Panc1 (cell line): ENCODE measurements around the gene KLHDC10. TPM values are rescaled to one million over a fixed set of nuclear protein-coding genes. Genes with fewer than 3 reads are reported as not detected.

Experiments used
- ATAC-seq: fragments of 200-7000 bp; cut with Tn5 transposase; 2 replicates; pipeline ENCODE4 v1.9.1; 2020; ENCODE audit warnings: mild to moderate bottlenecking, moderate library complexity
- BruUV-seq: library from RNA; stranded (reverse); fragments of 400-500 nt; replicated peaks from 2 replicates; lab custom pipeline; 2021; lab: Mats Ljungman, UMichigan
- CTCF ChIA-PET: fragments of 300-600 bp; sonication (Branson Sonifier 250); formaldehyde crosslinking; loops from one replicate; lab custom pipeline; 2022; ENCODE audit warnings: antibody characterized with exemption; lab: Charles Lee
- POLR2A ChIA-PET: fragments of 300-600 bp; sonication (Branson Sonifier 250); formaldehyde crosslinking; loops from one replicate; lab custom pipeline; 2022; ENCODE audit warnings: antibody characterized with exemption; lab: Charles Lee
- DNase-seq: peaks from one replicate; pipeline ENCODE4 v3.0.0-alpha.2; 2010; ENCODE audit warnings: low read depth, low spot score
- H3K27ac ChIP-seq: 2 replicates; pipeline ENCODE4 v1.5.1; 2011; ENCODE audit warnings: mild to moderate bottlenecking, low read length, inconsistent platforms
- H3K27me3 ChIP-seq: fragments of 200-500 bp; sonication (Bioruptor generic); 2 replicates; pipeline ENCODE4 v1.6.0; 2014; ENCODE audit warnings: low read length, inconsistent platforms; ENCODE audit not compliant: control insufficient read depth, insufficient read depth
- H3K36me3 ChIP-seq: fragments of 200-500 bp; sonication (Bioruptor generic); 2 replicates; pipeline ENCODE4 v1.5.1; 2014; ENCODE audit warnings: inconsistent platforms, mild to moderate bottlenecking, low read length, moderate library complexity; ENCODE audit not compliant: control insufficient read depth, insufficient read depth
- H3K4me1 ChIP-seq: 2 replicates; pipeline ENCODE4 v1.5.1; 2011; ENCODE audit warnings: inconsistent platforms, mild to moderate bottlenecking, low read length, moderate library complexity; ENCODE audit not compliant: control insufficient read depth, insufficient read depth
- H3K4me3 ChIP-seq, 2 experiments: 2 replicates each; pipeline ENCODE4 v1.5.1; 2011 to 2012; ENCODE audit warnings: low read depth in 2 of 2, low read length in 2 of 2, mild to moderate bottlenecking in 2 of 2, inconsistent platforms in 1 of 2, moderate library complexity in 1 of 2
- H3K9me3 ChIP-seq: fragments of 200-500 bp; sonication (Bioruptor generic); 2 replicates; pipeline ENCODE4 v1.5.1; 2014; ENCODE audit warnings: low read depth, mild to moderate bottlenecking, inconsistent platforms, low read length, moderate library complexity; ENCODE audit not compliant: control insufficient read depth, insufficient read depth
- POLR2AphosphoS5 ChIP-seq: IDR thresholded peaks from 2 replicates; pipeline ENCODE4 v1.6.1; 2012; ENCODE audit warnings: mild to moderate bottlenecking, low read depth, low read length, moderate library complexity
- SIN3A ChIP-seq: IDR thresholded peaks from 2 replicates; pipeline ENCODE4 v1.6.1; 2012; ENCODE audit warnings: low read depth, mild to moderate bottlenecking, low read length, moderate library complexity, borderline replicate concordance; ENCODE audit not compliant: insufficient read depth
- TCF7L2 ChIP-seq: IDR thresholded peaks from 2 replicates; pipeline ENCODE4 v1.6.1; 2011; ENCODE audit warnings: mild to moderate bottlenecking, low read depth, low read length, inconsistent platforms
- in situ Hi-C: cut with HindIII; loops from 2 replicates; pipeline ENCODE4 v1.10.0; 2016; ENCODE audit warnings: low sequenced_read_pairs, low pct_unique_long_range_greater_than_20kb
- intact Hi-C: fragments of 100-400 bp; cut with micrococcal nuclease; formaldehyde crosslinking; loops from one replicate; pipeline ENCODE4 v1.10.0; 2022; ENCODE audit not compliant: unreplicated experiment
- total RNA-seq: library from RNA; stranded (reverse); gene quantifications from one replicate; pipeline ENCODE4 v1.2.1, GENCODE V29; 2021; ENCODE audit not compliant: unreplicated experiment
- TF ChIP-seq, protein P1 (sequence below): fragments of 450-650 bp; IDR thresholded peaks from 2 replicates; pipeline ENCODE4 v1.5.1; 2017; ENCODE audit warnings: mild to moderate bottlenecking
- TF ChIP-seq, protein P2 (sequence below), 2 experiments: IDR thresholded peaks; 2 replicates each; pipeline ENCODE4 v1.6.1; 2011 to 2012; ENCODE audit warnings: low read depth in 2 of 2, control low read depth in 1 of 2, low read length in 1 of 2, mild to moderate bottlenecking in 1 of 2, moderate library complexity in 1 of 2; ENCODE audit not compliant: insufficient read depth in 1 of 2

The KLHDC10 gene
- total RNA-seq, 1 experiment from 2014 or later, result 26.7 TPM

DNA sequence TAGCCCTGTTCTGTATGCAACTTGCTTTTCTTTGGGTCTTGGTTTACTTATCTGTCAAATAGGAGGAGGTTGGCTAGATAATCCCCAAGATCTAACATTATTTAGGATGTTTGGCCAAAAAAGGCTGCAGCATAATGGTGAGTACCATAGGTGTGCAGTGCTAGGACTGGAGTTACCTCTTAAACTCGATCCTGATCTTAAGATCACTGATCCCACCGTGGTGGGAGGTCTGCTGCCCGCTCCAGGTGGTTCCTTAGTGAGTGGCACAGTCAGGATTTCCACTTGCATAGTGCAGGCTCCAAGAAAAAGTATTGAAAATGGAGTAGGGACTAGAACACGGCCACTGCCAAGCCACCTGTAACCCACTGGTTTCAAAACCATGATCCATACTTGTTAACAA lies 66.9 kb downstream of the KLHDC10 start:
- intact Hi-C loops, result no loop called here
- Histone ChIP-seq H3K9me3 (no peaks in the 10 kb centered on the region), H3K4me1 (no peaks in the 10 kb centered on the region), H3K27me3 (no peaks in the 10 kb centered on the region), H3K27ac (no peak overlapping the region), H3K4me3 (no peak overlapping the region), H3K36me3 (peaks cover 4% of the 10 kb centered on the region; the same call in 1 of the 2 replicates)
- DNase-seq (no peak), ATAC-seq (no peak)
- in situ Hi-C loops, result no loop called here
- BruUV-seq, result no TSS peak
- ChIA-PET POLR2A (no interaction called here), CTCF (no interaction called here)
- TF ChIP-seq TCF7L2 (no peak), SIN3A (no peak), POLR2AphosphoS5 (no peak)
- TF ChIP-seq, protein P1, sequence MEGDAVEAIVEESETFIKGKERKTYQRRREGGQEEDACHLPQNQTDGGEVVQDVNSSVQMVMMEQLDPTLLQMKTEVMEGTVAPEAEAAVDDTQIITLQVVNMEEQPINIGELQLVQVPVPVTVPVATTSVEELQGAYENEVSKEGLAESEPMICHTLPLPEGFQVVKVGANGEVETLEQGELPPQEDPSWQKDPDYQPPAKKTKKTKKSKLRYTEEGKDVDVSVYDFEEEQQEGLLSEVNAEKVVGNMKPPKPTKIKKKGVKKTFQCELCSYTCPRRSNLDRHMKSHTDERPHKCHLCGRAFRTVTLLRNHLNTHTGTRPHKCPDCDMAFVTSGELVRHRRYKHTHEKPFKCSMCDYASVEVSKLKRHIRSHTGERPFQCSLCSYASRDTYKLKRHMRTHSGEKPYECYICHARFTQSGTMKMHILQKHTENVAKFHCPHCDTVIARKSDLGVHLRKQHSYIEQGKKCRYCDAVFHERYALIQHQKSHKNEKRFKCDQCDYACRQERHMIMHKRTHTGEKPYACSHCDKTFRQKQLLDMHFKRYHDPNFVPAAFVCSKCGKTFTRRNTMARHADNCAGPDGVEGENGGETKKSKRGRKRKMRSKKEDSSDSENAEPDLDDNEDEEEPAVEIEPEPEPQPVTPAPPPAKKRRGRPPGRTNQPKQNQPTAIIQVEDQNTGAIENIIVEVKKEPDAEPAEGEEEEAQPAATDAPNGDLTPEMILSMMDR, result no peak
- TF ChIP-seq, protein P2, sequence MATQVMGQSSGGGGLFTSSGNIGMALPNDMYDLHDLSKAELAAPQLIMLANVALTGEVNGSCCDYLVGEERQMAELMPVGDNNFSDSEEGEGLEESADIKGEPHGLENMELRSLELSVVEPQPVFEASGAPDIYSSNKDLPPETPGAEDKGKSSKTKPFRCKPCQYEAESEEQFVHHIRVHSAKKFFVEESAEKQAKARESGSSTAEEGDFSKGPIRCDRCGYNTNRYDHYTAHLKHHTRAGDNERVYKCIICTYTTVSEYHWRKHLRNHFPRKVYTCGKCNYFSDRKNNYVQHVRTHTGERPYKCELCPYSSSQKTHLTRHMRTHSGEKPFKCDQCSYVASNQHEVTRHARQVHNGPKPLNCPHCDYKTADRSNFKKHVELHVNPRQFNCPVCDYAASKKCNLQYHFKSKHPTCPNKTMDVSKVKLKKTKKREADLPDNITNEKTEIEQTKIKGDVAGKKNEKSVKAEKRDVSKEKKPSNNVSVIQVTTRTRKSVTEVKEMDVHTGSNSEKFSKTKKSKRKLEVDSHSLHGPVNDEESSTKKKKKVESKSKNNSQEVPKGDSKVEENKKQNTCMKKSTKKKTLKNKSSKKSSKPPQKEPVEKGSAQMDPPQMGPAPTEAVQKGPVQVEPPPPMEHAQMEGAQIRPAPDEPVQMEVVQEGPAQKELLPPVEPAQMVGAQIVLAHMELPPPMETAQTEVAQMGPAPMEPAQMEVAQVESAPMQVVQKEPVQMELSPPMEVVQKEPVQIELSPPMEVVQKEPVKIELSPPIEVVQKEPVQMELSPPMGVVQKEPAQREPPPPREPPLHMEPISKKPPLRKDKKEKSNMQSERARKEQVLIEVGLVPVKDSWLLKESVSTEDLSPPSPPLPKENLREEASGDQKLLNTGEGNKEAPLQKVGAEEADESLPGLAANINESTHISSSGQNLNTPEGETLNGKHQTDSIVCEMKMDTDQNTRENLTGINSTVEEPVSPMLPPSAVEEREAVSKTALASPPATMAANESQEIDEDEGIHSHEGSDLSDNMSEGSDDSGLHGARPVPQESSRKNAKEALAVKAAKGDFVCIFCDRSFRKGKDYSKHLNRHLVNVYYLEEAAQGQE (IDR thresholded peaks at IDR 0.05; ENCODE audit: insufficient read depth in 1 of 2, low read depth in 2 of 2, low read length in 1 of 2), result no peak

DNA sequence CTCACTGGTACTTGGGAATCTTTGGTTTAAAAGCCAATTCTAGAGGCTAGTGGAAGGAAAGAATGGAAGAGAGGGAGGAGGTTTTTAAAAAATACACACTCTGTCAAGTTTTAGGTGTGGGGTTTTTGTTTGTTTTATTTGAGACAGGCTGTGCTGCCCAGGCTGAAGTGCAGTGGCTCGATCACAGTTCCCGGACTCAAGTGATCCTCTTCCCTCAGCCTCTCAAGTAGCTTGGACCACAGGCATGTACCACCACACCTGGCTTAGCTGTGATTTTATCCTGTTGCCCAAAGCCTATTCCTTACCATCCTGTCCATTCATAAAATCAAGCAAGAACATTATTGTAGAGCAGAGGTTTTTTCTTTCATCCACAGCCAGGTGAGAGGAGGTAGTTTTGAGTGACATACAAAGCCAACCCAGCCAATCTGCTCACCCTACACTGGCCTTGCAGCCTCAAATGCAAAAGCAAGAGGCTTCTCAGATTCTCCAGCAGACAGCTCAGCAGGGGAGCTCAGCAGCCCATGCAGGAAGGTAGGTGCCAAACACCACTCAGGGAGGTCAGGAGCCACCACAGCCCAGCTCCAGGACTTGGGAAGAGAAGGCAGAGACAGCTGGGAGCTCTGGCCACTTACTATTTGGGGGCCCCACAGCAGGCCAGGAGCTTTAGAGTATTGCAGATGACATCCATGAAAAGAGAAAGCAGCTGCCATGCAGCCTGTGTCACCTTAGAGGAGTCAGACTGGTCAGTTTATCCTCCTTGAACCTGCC lies 69.0 kb downstream of the KLHDC10 start:
- H3K9me3 ChIP-seq, result no peaks in the 10 kb centered on the region
- BruUV-seq, result no TSS peak
- in situ Hi-C loops (no loop called here), intact Hi-C loops (no loop called here)
- DNase-seq, result no peak
- POLR2A ChIA-PET, result no interaction called here
- no peak overlapping the region for H3K27ac ChIP-seq
- no peaks in the 10 kb centered on the region; the same call in 1 of the 2 replicates for H3K36me3 ChIP-seq
- no peaks in the 10 kb centered on the region for H3K27me3 ChIP-seq
- no peak overlapping the region for H3K4me3 ChIP-seq
- ATAC-seq, result no peak
- CTCF ChIA-PET, result no interaction called here
- no peaks in the 10 kb centered on the region for H3K4me1 ChIP-seq
- TF ChIP-seq TCF7L2, result no peak
- TF ChIP-seq, protein P2 (IDR thresholded peaks at IDR 0.05; ENCODE audit: insufficient read depth in 1 of 2, low read depth in 2 of 2, low read length in 1 of 2), result no peak
- TF ChIP-seq, protein P1, result no peak
- no peak for TF ChIP-seq POLR2AphosphoS5
- TF ChIP-seq SIN3A, result no peak
